Dermis blood vessel endothelial cell (primary cell): ENCODE results near the gene DNAJC6. TPM values are rescaled to one million over a fixed set of nuclear protein-coding genes. Genes with fewer than 3 reads are reported as not detected.

Experiments used
- DNase-seq: peaks from one replicate; pipeline ENCODE4 v3.0.0; 2010
- total RNA-seq: library from RNA; depleted of rRNA; stranded (reverse); fragments of >200 nt; gene quantifications from 2 replicates; pipeline ENCODE4 v1.2.3, GENCODE V29; 2014

The DNAJC6 gene
- total RNA-seq, 1 donor from 2014 or later, result 11.9 TPM

DNA sequence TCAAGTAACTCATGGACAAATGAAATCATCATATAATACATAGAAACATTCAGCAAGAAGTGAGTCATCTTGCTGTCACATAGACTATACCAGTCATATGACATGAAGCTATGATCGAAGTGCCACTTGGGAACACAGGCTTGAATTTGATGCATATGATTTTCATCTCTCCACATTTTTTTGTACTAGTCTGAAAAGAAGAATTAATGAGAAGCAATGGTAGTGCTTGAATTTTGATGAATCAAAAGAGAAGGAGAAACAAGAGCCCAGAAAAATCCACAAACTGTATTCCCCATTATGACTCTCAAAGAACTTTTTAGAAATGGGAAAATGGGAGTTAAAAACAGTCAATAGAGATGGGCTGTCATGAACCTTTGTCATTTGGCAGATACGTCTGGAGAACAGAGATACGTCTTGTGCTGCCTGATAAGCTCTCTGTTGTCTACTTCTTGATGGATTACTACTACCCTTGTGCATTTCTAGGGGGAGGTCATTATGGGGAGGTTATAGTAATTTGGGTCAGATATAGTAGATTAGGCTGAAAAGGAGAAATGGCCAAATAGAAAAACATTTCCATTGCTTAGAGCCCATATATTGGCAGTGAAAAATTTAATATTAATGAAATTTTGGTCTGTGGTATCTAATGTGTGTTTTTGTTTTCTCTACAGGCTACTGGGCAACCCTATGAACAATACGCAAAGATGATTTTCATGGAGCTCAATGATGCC, 103.1 kb downstream of the DNAJC6 start:
- no peak for DNase-seq

DNA sequence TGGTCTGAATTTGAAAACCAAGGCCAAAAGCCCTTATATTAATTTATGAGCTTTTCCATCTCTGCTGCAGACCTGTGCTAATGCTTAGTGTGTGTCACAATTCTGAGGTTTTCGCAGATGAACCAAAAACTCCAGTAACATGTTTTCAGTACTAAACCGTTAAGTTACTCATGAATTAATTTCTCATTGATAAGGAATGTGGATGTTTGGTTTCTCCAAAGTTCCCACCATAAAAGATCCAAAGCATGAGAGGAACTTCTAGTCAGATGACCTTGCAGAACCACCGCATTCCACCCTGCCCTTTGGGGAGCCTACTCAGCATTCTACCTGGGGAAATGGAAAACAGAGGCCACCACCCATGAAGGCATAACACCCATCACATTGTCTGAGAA, 103.6 kb downstream of the DNAJC6 start:
- DNase-seq, result no peak

DNA sequence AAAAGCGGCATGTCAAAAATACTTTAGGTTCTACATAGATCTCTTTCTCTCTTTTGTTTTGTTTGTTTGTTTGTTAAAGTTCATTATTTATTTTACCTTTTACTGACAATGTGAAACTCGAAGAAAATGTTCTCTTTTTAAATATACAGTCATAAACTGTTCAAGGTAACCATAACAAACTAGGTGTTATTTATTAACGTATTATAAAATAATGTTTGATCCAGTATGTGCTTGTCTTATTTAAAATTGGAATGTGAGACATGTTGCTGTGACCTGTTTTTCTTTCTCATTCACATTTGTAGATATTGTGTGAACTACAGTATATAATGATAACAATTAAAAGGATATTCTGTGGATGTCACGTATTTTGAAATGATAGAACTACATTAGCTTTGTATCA, 105.2 kb downstream of the DNAJC6 start:
- no peak for DNase-seq

DNA sequence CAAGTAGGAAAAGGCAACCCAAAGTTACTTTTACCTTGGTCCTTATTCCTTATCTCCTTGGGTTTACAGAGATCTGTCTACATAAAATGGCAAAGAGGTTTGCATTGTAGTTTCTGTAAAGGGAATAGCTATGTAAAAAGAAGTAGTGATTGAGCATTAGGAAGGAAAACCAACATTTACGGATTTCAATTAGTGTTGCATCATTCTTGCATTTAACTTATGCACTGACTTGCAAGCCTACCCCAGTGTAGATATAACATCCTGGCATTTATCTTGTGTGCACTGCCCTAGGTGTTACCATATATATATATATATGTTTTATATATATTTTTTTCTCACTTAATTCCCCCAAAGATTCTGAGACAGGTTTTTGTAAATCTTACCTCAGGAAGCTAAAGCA, 107.4 kb downstream of the DNAJC6 start:
- no peak for DNase-seq

DNA sequence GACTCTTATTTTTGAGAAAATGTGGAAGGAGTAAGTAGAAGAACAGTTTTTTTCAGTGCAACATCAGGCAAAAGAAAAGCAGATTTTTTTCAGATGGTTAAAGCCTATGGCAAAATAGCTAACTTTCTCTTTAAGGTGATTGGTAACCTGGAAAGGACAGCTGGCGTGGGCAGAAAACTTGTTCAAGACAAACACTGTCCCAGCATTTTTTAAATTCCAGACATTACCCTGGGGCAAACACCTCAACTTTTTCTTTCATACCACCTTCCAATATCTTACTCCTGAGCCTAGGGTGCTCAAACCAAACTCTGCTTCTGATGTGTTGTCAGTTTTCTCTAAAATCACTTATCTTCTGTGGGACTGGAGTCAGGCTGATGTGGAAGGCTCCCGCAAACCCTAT, 108.4 kb downstream of the DNAJC6 start:
- DNase-seq, result no peak

DNA sequence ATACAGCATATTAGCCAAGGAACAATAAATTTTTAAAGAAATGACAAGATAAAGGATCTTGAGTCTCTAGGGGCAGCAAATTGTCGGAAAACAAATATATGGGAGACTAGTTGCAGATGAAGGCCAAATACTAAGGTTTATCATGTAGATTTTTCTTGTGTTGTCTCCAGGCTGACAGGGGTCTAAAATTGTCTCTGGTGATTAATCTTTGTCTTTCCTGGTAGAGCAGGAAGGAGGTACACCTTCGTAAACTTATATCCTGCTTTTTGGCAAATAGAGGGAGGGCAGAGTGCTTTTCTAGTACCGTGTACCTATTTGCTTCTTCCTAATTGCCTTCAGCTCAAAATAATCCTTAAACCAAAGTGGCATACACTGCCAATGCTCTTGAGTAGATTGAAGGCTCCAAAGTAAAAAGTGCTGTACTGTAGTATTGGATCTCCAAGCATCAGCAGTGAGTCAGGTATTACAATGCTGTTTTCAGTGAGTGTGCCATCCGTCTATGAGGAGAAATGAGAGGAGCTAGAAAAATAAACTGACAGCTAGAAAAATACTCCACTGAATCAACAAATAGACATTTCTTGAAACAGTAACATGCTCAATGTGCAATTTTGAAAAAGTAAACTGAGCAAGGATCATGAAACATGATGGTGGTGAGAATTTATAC, 109.3 kb downstream of the DNAJC6 start:
- DNase-seq, result no peak

DNA sequence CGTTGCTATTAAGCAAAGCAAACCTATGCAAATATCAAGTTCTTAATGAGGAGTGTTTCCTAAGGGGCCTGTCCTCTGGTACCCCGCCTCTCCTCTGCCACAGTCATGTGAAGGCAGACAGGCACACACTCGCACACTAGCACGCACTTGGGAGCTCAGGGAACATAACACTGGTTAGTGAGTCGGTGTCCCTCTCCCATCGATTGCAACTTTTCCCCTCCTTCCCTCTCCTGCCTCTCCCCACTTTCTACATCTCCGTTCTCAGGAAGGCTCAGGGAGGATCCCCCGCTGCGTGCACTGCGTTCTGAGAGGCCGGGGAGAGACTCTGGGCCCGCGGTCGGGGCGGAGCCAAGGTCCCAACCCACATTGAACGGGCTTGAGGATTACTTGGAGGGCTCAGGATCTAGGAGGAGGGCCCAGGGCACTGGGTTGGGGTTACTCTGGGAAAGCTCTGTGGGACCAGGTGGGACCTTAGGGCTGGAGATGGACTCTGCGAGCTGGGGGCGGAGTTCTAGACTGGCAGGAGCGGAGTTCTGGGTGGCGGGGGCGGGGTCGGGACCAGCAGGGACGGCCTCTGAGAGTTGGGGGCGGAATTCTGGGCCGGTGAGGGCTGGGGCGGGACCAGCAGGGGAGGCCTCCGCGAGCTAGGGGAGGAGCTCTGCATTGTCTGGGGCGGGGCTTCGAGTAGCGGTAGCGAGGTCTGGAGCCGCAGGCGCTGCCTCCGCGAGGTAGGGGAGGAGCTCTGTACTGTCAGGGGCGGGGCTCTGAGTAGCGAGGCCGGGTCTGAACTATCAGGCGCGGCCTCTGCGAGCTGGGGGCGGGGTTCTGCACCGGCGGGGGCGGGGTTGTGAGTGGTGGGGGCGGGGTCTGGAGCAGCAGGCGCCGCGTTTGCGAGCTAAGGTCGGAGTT, 110.6 kb downstream of the DNAJC6 start:
- peak; percentile 99 for DNase-seq

DNA sequence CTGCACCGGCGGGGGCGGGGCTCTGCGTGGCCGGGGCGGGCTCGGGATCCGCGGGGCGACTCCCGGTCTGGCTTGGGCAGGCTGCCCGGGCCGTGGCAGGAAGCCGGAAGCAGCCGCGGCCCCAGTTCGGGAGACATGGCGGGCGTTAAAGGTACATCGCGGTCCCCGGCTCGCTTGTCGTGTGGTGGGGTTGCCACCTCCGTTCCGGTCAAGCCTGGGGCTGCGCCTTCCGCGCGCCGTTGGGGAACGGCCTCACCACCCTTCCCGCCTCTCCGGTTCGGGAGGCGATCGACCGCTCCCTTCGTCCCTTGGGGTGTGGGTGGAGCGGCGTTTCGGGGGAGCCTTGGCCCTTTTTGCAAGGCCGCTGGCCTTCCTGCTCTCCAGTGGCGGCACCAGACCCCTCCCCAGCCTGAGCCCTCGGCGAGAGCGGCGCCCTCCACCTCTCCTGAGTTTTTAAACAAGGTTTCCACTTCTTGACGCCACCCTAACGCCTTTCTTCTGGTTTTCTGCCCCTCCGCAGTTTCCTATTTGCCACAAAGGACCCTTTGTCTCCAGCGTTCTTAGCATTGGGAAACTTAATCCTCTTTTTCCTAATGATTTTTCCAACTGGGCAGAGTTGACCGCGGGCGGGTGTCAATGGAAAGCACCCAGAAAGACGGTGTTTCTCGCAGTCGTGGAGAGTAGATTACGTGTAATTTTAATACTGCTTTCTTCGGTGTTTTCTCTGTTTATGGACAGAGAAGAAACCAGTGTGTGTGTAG, 111.4 kb downstream of the DNAJC6 start, which contains the start of the genes LEPR and LEPROT:
Gene LEPR (plus strand): TSS at position 79 of the 761 bp plus-strand sequence. CDS start 144,898 bp downstream, outside the sequence.
Gene LEPROT (plus strand): TSS at position 79 of the 761 bp plus-strand sequence. CDS start 57 bp downstream, at position 136.
- DNase-seq, result no peak

DNA sequence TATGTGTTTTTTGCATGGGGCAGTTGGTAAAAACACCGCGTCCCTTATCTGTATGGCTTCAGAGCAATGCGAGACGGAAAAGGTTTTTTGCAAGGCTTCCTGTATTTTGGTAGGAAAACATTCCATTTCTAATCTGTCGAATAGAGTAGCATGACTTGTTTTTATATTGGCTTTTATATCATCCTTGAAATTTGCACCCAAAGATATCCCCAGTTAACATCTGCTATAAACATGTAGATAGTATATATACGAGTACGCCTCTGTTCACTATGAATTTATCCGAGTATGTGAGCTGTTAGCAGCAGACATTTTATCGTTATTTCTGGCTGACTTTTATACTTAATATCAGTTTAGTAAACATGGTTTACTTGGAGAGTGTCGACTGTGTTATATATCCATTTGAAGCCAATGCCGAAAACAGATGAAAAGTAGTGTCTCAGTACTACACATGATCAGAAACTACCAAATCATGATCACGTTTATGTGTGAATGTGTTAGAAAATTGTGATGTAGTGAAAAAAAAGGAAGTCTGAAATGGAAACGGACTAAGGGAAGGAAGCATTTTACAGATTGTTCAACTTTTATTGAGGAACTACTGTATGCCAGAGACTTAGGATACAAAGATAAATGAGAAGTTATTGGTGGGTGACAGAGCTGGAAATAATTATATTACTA, 112.1 kb downstream of the DNAJC6 start:
- peak; percentile 82 for DNase-seq

DNA sequence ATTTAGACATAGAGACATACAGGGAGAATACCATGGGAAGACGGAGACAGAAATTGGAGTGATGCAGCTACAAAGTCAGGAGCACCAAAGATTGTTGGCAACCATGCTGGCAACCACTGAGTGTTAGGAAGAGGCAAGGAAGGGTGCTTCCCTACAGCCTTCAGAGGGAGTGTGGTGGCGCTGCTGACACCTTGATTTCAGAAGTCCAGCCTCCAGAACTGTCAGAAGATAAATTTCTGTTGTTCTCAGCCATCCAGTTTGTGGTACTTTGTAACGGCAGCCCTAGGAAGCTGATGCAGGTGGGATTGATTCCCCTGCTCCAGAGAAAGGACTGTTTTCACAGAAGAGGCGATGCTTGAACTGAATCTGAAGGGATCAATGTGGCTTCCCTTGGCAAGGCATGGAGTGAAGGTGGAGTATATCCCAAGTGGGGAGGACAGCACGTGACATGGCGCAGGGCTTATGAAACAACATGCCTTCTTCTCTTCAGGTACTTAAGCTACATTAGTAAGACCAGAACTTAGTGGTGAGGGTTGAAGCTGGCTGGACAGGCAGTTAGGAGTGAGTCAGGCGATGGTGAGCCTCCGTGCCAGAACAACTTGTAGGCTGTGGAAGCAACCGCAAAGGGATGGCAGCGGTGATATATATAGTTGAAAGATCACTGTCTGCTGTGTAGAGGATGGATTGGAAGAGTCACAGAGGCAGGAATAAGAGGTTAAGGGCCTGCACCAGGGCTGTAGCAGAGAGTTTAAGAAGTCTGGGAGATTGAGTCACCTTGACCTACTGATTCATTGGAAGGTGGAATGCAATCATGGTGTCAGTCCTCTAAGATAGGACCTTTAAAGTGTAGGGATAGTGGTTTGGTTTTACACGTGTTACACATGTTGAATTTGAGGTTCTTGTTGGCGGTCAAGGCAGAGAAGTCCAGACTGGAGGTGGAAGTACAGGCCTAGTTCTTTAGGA, 113.2 kb downstream of the DNAJC6 start:
- peak; percentile 52 for DNase-seq

DNA sequence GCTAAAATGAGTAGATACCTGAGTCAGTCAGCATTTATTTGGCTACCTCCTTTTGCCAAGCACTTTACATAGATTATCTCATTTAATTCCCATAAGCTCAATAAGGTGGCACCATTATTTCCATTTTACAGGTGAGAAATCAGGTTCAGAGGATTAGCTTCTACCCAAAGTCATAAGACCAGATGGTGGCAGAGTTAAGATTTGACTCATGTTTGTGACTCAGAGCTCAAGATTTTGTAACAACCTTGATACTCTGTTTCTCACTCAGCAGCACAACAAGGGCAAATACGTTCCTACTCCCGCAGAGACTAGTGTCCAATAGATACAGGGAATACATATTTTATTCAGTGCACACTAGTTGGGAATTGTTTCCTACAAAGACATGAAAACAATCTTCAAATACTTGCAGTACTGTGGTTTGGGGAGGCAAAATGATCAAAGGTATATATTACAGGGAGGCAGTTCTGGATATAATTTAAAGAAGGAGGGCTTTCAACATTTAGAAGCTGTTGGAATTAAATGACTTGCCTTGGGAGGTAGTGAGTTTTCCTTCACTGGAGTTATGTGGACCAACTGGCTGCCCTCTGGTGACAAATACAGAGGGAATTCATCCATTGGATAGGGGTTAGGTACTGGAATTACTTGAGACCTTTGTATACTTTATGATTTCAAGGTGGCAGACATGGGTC, 114.7 kb downstream of the DNAJC6 start:
- DNase-seq, result peak; percentile 89

DNA sequence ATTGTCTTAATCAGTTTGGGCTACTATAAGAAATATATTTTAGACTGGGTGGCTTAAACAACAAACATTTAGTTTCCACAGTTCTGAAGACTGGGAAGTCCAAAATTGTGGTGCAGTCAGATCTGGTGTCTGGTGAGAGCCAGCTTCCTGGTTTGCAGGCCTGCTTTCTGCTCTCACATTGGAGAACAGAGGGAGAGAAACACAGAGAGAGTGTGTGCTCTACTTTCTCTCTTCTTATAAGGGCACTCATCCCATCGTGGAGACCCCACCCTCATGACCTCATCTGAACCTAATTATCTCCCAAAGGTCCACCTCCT, 115.2 kb downstream of the DNAJC6 start:
- peak; percentile 26 for DNase-seq

DNA sequence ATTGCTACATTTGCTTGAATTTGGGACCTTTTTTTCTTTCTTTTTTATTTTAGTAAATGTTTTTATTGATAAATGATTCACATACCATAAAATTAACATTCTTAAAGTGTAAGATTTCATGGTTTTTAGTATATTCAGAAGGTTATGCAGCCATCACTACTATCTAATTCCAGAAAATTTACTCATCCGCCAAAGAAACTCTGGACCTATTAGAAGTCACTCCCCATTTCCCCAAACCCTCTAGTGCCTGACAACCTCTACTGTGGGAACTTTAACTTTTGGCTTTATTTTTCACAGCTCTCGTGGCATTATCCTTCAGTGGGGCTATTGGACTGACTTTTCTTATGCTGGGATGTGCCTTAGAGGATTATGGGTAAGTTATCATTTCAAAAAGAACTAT, 115.7 kb downstream of the DNAJC6 start:
- no peak for DNase-seq

DNA sequence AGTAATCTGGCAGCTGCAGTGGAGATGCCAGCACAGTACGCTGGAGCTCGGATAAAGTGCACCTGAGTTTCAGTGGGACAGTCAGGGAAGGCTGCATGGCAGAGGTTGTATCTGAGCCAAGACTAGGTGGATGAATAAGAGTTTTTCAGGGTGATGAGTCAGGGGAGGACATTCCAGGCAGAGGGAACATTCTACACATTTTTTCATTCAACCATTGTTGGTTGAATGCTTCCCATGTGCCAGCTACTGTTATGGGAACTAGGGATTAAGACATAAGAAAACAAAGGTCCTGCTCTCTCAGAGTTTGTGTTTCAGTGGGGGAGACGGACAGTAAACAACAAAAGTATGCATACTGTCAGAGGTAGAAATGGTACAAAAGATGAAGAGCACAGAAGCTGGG, 116.4 kb downstream of the DNAJC6 start:
- peak; percentile 89 for DNase-seq

DNA sequence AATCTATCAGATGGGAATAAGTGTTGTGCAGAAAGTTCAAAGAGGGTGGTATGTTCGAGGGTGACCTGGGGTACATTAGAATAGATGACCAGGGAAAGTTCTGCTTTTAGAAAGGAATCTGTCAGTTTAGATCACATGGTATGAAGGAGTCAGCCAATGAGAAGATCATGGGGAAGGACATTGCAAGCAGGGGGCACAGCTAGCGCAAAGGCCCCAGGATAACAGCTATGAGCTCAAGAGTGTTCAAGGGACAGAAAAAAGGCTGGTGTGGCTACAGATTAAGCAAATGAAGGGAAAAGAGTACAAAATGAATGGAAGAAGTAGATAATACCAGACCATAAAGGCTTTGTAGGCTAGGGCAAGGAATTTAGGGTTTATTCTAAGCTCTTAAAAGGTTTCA, 119.7 kb downstream of the DNAJC6 start:
- no peak for DNase-seq

DNA sequence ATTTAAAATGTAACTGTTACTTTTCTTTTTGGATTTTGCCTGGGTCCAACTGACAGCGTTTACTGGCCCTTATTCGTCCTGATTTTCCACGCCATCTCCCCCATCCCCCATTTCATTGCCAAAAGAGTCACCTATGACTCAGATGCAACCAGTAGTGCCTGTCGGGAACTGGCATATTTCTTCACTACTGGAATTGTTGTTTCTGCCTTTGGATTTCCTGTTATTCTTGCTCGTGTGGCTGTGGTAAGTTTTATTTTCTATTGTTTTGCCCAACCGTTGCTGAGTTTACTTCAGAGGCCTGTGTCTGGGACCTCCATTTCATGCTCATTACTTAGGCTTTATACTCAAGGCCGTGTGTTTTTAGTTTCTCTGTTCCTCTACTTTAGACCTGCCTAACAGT, 120.5 kb downstream of the DNAJC6 start:
- peak; percentile 97 for DNase-seq

DNA sequence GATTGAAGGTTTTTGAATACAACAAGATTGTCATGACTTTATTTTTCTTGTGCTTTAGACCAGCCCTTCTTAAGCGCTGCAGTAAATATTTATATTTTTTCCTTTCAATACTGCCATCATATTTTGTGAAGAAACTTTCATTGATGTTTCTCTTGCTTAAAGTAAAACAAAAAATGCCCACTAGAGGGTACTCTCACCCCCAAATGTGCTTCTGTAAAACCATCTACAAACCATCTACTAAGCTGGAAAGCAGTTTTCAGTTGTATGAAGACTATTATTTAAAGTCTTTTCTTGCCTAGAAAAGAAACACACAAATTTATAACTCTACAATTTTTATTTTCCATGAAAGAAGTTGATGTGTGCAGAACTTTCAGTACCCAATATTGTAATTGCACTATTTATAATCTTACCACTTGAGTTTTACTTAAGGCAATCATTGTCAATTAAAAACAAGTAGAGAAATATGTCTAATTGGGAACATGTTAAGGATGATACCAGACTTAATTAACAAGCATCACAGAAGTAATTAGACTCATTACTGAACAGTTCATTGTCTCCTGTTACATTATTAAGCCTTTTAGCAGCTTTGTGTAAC, 121.9 kb downstream of the DNAJC6 start:
- DNase-seq, result peak; percentile 81

DNA sequence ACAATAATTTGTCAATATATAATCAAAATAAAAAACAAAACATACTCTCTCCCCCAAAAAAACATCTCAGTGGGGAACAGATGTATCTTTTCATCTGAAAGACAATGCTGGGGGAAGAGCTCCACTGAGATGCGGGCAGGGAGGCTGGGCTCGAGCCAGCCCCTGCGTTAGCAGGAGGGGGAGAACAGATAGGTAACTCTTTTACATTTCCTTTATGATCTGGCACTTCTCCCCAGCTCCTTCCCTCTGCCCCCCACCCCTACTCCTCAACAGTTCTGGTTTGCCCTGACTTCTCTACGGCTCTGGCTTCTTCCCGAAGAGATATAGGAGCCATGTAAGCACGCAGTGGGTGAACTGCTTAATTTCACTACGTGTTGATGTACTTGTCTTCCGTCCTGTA, 123.6 kb downstream of the DNAJC6 start:
- DNase-seq, result no peak

DNA sequence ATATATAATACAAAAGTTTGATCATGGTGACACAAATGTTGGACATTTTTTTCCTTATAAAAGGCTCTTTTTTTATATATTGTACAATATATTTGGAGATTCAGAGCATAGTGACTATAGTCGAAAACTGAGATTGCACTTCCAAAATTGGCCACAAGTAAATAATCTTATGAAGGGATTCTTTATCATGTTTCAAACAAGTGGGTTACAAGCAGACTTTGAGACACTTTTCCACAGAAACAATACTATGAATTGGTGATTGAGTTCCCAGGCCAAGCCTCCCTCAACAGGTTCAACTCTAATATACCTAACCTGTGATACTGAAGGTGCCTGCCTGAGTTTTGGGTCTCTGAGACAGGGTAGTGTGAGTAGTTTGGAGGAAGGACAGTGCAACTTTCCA, 124.9 kb downstream of the DNAJC6 start:
- DNase-seq, result no peak

DNA sequence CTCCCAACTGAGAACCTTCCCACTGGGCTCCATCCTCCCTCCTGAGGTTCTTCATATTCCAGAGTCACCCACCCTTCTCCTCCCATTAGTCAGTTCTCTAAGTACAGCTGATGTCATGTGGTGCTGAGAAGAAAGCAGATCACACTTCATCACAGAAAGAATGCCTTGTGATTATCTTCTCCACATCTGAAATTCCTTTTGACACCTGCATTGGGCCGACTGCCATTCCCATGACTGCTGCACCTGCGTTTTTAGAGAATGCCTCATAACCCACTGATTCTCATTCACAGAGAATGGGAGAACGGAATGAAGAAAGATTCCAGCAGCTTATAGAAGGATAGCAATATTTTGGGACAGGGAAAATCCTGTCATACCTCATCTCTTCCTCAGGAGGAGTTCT, 125.4 kb downstream of the DNAJC6 start:
- no peak for DNase-seq
